GM08714 (cell line): ENCODE results near the gene TNFAIP8.
"Not testable (repeated sequence)": the region's sequence is repeated elsewhere in the genome, so short reads cannot be mapped to it uniquely, and the experiment has no call there.

Experiments used
- H3K4me3 ChIP-seq: fragments of 200-500 bp; sonication (Bioruptor generic); 2 replicates; pipeline ENCODE4 v1.5.1; 2014; ENCODE audit warnings: mild to moderate bottlenecking, low read length, inconsistent platforms
- ZNF274 ChIP-seq: IDR thresholded peaks from 2 replicates; pipeline ENCODE4 v1.6.1; 2012; ENCODE audit warnings: mild to moderate bottlenecking, low read depth, low read length

Gene TNFAIP8

DNA sequence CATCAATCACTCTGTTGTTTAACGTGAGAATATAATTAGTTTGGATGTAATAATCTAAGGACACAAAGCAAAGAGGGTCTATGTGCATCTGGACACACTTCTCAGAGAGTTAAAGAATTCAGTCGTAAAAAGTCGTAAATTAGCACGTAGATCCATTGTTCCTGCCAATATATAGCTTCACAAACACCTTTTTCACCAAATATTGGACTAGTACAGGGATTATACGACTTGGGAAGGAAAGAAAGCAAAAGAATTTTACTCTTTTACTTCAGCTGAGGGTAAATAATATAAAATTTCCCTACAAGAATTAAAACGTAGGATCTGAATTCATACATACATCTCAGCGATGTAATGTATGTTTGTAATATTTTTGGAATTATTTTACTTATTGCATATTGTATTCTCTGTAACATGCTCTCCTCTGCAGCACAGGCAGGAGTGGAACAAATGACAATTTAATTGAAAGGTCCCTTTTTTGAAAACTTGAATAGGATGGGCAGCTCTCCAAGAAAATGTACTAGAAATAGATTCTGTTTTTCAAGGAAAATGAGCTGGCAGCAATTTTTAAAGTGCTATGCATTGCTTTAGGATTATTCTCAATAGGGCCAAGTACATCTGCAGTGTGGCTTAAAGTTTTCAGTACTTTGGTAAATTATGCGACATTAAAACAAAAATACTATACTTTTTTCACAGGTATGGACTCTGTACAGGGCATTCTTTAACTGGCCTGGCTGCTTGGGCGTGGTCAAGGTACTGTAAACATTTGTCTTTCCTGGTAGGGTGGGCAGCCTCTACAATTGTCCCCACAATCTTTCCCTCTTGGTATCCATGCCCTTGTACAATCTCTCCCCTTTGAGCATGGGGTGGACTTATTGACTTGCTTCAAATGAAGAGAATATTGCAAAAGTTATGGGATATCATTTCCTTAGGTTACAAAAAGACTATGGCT is 56.7 kb downstream of the TNFAIP8 start:
- no peak overlapping the region for H3K4me3 ChIP-seq
- TF ChIP-seq ZNF274 = no peak

DNA sequence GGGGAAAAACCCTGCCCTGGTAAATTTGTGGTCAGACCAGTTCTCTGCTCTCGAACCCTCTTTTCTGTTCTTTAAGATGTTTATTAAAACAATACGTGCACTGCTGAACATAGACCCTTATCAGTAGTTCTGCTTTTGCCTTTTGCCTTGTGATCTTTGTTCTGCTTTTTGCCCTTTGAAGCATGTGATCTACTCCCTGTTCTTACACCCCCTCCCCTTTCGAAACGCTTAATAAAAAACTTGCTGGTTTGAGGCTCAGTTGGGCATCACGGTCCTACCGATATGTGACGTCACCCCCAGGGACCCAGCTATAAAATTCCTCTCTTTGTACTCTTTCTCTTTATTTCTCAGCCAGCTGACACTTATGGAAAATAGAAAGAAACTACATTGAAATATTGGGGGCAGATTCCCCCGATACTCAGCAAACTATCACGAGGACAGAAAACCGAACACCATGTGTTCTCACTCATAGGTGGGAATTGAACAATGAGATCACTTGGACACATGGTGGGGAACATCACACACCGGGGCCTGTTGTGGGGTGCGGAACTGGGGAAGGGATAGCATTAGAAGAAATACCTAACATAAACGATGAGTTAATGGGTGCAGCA is 58.4 kb downstream of the TNFAIP8 start:
- not testable (repeated sequence) for H3K4me3 ChIP-seq

DNA sequence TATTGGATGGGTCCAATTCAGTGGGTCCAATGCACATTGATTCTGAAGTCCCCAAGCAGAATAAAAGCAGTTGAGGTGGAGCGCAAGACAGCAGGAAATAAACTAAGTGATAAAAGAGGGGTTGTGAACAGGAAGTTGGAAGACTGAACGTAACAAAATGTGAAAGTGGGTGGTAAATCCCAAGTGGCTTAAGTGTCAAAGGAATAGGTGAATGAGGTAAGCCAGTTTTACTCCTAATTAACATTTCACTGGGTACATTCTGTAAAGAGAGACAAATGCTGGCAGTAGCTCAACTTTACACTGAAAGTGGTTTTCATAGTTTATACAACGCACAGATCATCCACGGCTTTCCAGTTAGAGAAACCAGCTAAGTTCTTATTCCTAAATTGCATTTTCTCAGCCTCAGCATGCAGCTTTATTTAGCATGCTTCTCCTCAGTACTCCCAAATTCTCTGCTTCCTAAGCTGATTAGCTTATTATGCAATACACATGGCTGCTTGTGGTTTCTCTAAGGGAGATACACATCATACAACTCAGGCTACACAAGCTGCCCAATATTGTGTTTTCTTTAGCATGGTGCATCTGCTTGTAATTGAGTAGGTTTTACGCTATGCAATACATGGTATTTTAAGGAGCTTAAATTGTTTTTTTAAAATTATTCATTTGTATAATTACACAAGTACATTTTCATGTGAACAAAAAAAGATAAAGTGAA is 62.2 kb downstream of the TNFAIP8 start:
- no peak overlapping the region for H3K4me3 ChIP-seq
- no peak for TF ChIP-seq ZNF274

DNA sequence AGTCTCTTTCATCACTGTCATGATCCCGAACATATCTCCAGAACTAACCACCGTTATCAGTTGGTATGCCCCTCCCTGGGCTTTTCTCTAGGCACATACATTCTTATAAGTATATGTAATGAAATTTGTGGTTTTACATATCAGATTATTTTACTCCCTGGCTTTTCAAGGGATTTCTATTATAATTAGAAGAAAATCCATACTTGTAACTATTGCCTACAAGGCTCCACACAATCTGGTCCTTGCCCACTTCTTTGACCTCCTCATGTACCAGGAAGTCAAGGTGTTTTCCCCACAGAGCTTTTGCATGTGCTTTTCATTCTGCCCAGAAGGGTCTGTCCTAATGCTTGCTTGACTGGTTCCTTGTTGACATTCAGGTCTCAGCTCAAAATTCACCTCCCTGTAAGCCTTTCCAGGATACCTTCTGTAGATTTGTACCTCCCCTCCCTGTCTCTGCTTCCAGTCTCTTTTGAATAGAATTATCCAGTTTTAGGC is 62.8 kb downstream of the TNFAIP8 start:
- H3K4me3 ChIP-seq = no peak overlapping the region
- no peak for TF ChIP-seq ZNF274

DNA sequence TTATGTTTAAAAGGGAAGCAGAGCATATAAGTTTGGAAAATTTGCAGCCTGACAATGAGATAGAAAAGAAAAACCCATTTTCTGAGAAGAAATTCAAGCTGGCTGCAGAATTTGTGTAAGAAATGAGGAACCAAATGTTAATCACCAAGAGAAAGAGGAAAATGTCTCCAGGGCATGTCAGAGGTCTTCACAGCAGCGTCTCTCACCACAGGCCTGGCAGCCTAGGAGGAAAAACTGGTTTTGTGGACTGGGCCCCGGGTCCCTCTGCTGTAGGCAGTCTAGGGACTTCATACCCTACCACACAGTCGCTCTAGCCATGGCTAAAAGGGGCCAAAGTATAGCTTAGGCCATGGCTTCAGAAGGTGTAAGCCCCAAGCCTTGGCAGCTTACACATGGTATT is 64.3 kb downstream of the TNFAIP8 start:
- no peak overlapping the region for H3K4me3 ChIP-seq
- TF ChIP-seq ZNF274 = no peak

DNA sequence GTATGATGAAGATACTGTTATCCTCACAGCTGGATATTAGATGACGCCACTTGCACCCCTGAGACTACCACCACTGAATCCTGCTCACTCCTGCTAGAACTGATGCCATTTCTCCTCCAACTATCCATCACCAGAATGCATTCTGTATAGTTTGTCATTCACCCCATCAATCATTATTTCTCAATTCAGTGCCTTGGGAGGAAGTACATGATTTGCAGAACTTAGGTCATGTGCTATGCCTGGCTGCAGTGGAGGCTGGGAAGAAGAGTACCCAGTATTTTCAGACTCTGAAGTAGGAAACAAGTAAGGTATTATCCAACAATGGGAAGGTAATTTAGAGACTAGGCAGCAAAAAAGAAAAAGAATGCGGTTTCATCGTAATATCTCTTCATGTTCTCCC is 70.2 kb downstream of the TNFAIP8 start:
- no peak for TF ChIP-seq ZNF274
- H3K4me3 ChIP-seq = no peak overlapping the region

DNA sequence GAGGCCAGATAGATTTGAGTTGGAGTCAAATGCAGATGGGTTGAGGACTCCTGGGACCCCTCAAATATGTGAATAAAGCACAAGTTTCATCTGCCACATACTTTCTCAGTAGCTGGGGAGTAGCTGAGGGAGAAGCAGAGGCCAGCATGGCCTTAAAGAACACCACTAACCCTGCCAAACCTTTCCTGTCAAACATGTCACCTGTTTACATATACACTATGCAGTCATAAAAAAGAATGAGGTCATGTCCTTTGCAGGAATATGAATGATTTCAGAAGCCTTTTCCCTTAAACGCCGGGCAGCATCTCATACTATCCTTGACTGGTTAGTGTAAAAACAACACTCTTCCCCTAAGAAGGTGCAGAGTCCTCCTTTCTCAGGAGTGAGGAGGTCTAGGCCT is 71.2 kb downstream of the TNFAIP8 start:
- H3K4me3 ChIP-seq = no peak overlapping the region
- TF ChIP-seq ZNF274 = no peak

DNA sequence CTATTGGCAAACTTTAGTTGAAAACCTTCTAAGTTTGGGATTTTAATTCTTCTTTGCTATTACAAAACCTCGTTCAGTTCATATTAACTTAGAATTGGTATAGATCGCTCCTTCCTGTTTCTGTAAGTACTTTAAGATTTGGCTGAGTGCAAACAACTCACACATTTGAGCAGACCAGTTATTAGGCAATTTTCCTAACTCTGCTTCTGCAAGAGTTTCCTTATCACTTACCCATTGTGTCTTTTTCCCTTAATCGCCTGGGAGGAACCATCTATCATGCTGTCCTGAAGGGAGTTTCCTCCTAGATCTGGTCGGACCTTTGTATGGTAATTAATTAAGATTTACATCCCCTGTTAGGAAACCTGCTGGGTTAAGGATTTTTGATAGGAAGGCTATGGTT is 71.8 kb downstream of the TNFAIP8 start:
- not testable (repeated sequence) for H3K4me3 ChIP-seq

DNA sequence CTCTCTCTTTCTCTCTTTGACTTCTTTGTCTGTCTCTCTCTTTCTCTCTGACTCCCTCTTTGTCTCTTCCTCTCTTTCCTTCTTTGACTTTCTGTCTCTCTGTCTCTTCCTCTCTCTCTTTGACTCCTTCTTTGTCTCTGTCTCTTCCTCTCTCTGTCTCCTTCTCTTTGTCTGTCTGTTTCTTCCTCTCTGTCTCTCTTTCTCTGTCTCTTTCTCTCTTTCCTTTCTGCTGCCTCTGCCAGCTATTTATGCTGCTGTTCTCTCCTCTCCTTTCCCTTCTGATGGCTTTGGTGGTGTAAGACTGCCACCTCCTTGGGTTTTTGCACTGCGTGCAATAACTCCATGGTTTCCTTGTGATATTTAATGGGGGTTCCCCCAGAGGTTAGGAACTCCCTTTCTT is 72.3 kb downstream of the TNFAIP8 start:
- H3K4me3 ChIP-seq = not testable (repeated sequence)

DNA sequence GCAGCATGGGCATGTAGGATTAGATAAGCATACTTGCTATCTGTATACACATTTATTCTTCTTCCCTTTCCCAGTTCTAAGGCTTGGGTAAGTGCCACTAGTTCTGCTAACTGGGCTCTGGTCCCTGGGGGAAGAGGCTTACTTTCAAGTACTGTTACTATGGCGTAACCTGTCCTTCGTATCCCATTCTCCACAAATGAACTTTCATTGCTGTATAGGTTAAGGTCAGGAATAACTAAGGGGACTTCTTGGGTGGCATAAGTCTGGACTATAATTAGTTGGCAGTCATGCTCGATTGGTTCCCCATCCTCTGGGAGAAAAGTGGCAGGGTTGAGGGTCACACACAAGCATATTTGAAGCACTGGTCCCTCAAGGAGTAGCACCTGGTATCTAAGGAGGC is 72.8 kb downstream of the TNFAIP8 start:
- H3K4me3 ChIP-seq = not testable (repeated sequence)

DNA sequence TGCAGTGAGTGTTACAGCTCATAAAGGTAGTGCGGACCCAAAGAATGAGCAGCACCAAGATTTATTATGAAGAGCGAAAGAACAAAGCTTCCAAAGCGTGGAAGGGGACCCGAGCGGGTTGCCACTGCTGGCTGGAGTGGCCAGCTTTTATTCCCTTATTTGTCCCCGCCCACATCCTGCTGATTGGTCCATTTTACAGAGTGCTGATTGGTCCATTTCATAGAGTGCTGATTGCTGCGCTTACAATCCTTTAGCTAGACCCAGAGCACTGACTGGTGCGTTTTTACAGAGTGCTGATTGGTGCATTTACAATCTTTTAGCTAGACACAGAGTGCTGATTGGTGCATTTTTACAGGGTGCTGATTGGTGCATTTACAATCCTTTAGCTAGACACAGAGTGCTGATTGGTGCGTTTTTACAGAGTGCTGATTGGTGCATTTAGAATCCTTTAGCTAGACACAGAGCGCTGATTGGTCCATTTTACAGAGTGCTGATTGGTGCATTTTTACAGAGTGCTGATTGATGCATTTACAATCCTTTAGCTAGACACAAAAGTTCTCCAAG is 76.9 kb downstream of the TNFAIP8 start:
- H3K4me3 ChIP-seq = not testable (repeated sequence)

DNA sequence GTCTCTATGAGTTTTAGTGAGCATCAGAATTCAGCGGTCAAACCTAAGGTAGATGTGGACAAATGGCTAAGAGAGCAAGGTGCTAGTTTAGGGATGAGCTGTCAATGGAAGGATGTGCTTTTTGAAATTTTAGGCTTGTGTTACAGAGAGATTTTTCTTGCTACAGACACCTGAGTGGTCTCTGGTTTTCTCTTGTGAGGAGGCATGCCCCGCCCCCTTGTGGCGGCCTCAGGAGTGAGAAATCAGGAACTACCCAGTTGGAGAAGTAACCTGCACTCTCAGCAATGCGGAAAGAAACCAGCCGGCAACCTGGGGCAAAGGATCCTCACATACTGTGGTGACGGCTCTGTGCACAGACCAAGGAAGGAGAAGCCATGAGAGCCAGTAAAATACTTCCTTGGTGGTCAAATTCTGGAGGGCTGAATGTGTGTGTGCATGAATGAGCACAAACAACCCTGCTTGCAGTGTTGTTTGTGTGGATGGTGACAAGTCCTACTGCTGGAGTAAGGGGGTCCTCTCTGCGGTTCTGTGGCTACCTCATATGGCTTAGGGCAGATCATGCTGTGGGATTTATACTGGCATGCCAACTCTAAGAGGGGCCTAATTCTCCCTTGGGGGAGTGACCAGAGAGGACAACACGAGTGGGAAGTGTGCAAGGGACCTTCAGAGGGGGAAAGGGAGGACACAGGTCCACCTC is 79.8 kb downstream of the TNFAIP8 start:
- no peak for TF ChIP-seq ZNF274
- no peak overlapping the region for H3K4me3 ChIP-seq

DNA sequence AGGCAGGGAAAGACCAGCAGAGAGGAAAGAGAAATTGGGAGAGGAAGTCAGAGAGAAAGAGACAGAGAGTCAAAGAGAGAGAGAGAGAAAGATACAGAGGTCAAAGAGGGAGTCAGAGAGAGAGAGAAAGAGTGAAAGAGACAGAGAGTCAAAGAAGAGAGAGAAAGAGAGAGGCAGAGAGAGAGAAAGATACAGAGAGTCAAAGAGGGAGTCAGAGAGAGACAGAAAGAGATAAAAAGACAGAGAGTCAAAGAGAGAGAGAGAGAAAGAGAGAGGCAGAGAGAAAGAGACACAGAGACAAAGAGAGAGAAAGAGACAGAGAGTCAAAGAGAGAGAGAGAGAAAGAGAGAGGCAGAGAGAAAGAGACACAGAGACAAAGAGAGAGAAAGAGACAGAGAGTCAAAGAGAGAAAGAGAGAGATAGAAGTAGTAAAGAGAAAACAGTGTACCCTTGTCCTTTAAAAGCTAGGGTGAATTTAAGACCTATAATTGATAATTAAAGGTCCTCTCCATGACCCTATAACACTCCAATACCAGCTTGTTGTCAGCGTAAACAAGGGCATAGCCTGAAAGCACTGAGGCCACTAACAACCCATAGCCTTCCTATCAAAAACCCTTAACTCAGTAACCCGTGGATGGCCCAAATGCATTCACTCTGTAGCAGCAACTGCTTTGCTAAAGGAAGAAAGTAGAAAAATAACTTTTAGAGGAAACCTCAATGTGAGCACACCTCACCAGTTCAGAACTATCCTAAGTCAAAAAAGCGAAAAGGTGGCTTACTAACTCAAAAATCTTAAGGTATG is 82.2 kb downstream of the TNFAIP8 start:
- H3K4me3 ChIP-seq = not testable (repeated sequence)

DNA sequence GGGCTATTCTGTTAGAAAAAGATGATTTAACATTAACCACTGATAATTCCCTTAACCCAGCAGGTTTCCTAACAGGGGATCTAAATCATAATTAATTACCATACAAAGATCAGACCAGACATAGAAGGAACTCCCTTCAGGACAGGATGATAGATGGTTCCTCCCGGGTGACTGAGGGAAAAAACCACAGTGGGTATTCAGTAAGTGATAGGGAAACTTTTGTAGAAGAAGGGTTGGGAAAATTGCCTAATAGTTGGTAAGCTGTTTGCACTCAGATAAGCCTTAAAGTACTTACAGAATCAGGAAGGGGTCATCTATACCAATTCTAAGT is 82.7 kb downstream of the TNFAIP8 start:
- not testable (repeated sequence) for H3K4me3 ChIP-seq
